RWPE2 (cell line): ENCODE results near the gene PVR.

Source experiments
- ATAC-seq: fragments of 200-7000 bp; cut with Tn5 transposase; 3 replicates; pipeline ENCODE4 v1.9.1; 2021; ENCODE audit warnings: low read depth
- DNase-seq: peaks from one replicate; pipeline ENCODE4 v3.0.0-alpha.2; 2020; ENCODE audit warnings: low spot score
- H3K27ac ChIP-seq: fragments of 450-650 bp; 2 replicates; pipeline ENCODE4 v1.5.1; 2017; ENCODE audit warnings: mild to moderate bottlenecking; ENCODE audit not compliant: poor library complexity, severe bottlenecking
- H3K27me3 ChIP-seq: fragments of 250-450 bp; sonication (Bioruptor Pico); 2 replicates; pipeline ENCODE4 v1.5.1; 2021; ENCODE audit warnings: mild to moderate bottlenecking, moderate library complexity; ENCODE audit not compliant: insufficient read depth, poor library complexity, severe bottlenecking
- H3K36me3 ChIP-seq: fragments of 250-450 bp; sonication (Bioruptor Pico); 2 replicates; pipeline ENCODE4 v1.5.1; 2020; ENCODE audit warnings: low read depth, mild to moderate bottlenecking, moderate library complexity
- H3K4me1 ChIP-seq: fragments of 250-450 bp; sonication (Bioruptor Pico); 2 replicates; pipeline ENCODE4 v1.5.1; 2021; ENCODE audit warnings: mild to moderate bottlenecking, moderate library complexity; ENCODE audit not compliant: insufficient read depth, poor library complexity, severe bottlenecking
- H3K4me3 ChIP-seq: fragments of 250-450 bp; sonication (Bioruptor Pico); 2 replicates; pipeline ENCODE4 v1.5.1; 2021; ENCODE audit warnings: mild to moderate bottlenecking, moderate library complexity; ENCODE audit not compliant: severe bottlenecking
- H3K9me3 ChIP-seq: fragments of 250-450 bp; sonication (Bioruptor Pico); 2 replicates; pipeline ENCODE4 v1.5.1; 2021; ENCODE audit warnings: mild to moderate bottlenecking, moderate library complexity; ENCODE audit not compliant: severe bottlenecking
- CTCF ChIP-seq: fragments of 450-650 bp; IDR thresholded peaks from one replicate; pipeline ENCODE4 v1.5.1; 2017; ENCODE audit warnings: mild to moderate bottlenecking, moderate library complexity; ENCODE audit not compliant: poor library complexity, severe bottlenecking

The PVR gene

GRCh38 chr19:44649578-44650145 lies 6.0 kb downstream of the PVR start:
- ATAC-seq: no peak
- Histone ChIP-seq H3K27me3 (no peaks in the 10 kb centered on the region), H3K36me3 (peaks cover 88% of the 10 kb centered on the region), H3K27ac (no peak overlapping the region), H3K4me3 (no peak overlapping the region), H3K4me1 (no peaks in the 10 kb centered on the region), H3K9me3 (no peaks in the 10 kb centered on the region)
- no peak for DNase-seq
- TF ChIP-seq CTCF: no peak

- peaks cover 98% of the 10 kb centered on the region for H3K36me3 ChIP-seq
- H3K9me3 ChIP-seq: no peaks in the 10 kb centered on the region
- H3K4me3 ChIP-seq: no peak overlapping the region
- no peaks in the 10 kb centered on the region for H3K4me1 ChIP-seq
- TF ChIP-seq CTCF: no peak
- DNase-seq (no peak), ATAC-seq (no peak)
- no peak overlapping the region for H3K27ac ChIP-seq
- H3K27me3 ChIP-seq: no peaks in the 10 kb centered on the region
Observed at GRCh38 chr19:44653343-44653742, 9.6 kb downstream of the PVR start.

- no peaks in the 10 kb centered on the region for H3K27me3 ChIP-seq
- H3K4me1 ChIP-seq: no peaks in the 10 kb centered on the region
- no peak overlapping the region for H3K27ac ChIP-seq
- TF ChIP-seq CTCF: peak; percentile 43
- H3K36me3 ChIP-seq: peaks cover 98% of the 10 kb centered on the region
- ATAC-seq: peak; percentile 60
- DNase-seq: no peak
- H3K4me3 ChIP-seq: no peak overlapping the region
- H3K9me3 ChIP-seq: no peaks in the 10 kb centered on the region
Observed at GRCh38 chr19:44653977-44654774, 10.5 kb downstream of the PVR start.

GRCh38 chr19:44657211-44657921 lies 13.7 kb downstream of the PVR start:
- TF ChIP-seq CTCF: peak; percentile 87
- Histone ChIP-seq H3K4me3 (no peak overlapping the region), H3K27me3 (no peaks in the 10 kb centered on the region), H3K27ac (no peak overlapping the region), H3K4me1 (no peaks in the 10 kb centered on the region), H3K9me3 (no peaks in the 10 kb centered on the region), H3K36me3 (peaks cover 100% of the 10 kb centered on the region)
- DNase-seq (no peak), ATAC-seq (peak; percentile 46)
